Ovary (tissue), 9 donors: ENCODE data around the gene THADA. TPM values are rescaled to one million over a fixed set of nuclear protein-coding genes. Genes with fewer than 3 reads are reported as not detected.

Source experiments
- DNase-seq, 5 donors: peaks; one replicate each; pipeline ENCODE4 v3.0.0-alpha.2; 2019 to 2020
- H3K27ac ChIP-seq, 2 donors: fragments of 200-600 bp; one replicate each; pipeline versions ENCODE4 v1.5.1 to v1.8.0; 2019 to 2022
- H3K27me3 ChIP-seq: fragments of 200-600 bp; one replicate; pipeline ENCODE4 v1.8.0; 2022
- H3K36me3 ChIP-seq: fragments of 200-600 bp; sonication (generic); one replicate; pipeline ENCODE4 v1.5.1; 2019
- H3K4me1 ChIP-seq: one replicate; pipeline ENCODE4 v1.8.1; 2013; ENCODE audit warnings: mild to moderate bottlenecking, moderate library complexity; ENCODE audit not compliant: insufficient read depth
- H3K4me3 ChIP-seq: fragments of 200-600 bp; sonication (generic); one replicate; pipeline ENCODE4 v1.5.1; 2017
- H3K9me3 ChIP-seq, 2 donors: fragments of 200-600 bp in 1 of 2; sonication (generic) in 1 of 2; one replicate each; pipeline versions ENCODE4 v1.5.1 to v1.8.1; 2013 to 2019; ENCODE audit warnings: mild to moderate bottlenecking in 1 of 2, moderate library complexity in 1 of 2
- EP300 ChIP-seq: sonication (generic); formaldehyde crosslinking; IDR thresholded peaks from one replicate; pipeline ENCODE4 v1.6.1; 2017; ENCODE audit warnings: antibody characterized with exemption
- POLR2A ChIP-seq: fragments of 450-650 bp; IDR thresholded peaks from one replicate; pipeline ENCODE4 v1.6.1; 2017; ENCODE audit warnings: antibody characterized with exemption, mild to moderate bottlenecking, moderate library complexity
- WGBS, 3 donors: extraction: QIAGEN DNeasy Blood & Tissue Kit in 1 of 3; methylation state at CpG; one replicate each; pipeline versions ENCODE4 v1.1.5 to v1.1.7; 2013 to 2017; 5-methylcytosine and 5-hydroxymethylcytosine counted together
- intact Hi-C, 4 donors: fragments of 100-400 bp; cut with DNase I; formaldehyde crosslinking; loops; one replicate each; pipeline versions ENCODE4 v1.11.0 to v1.15.1; 2022 to 2023
- polyA plus RNA-seq, 2 donors: library from polyadenylated mRNA; stranded (reverse); fragments of 200-250 nt in 1 of 2; fragments of 350-450 nt in 1 of 2; fragmentation: Illumina TruSeq in 1 of 2; extraction: RNeasy Lipid Tissue Mini Kit (QIAGEN cat#74804) in 1 of 2; gene quantifications; one replicate each; pipeline ENCODE4 v1.2.3, GENCODE V29; 2013 to 2014
- total RNA-seq, 7 donors: library from RNA; depleted of rRNA in 2 of 7; stranded (reverse); fragments of >200 nt in 2 of 7; fragmentation: NEBNext Ultra II Directional in 3 of 7; extraction: Animal tissue kit (Norgen Biotek cat#: 25700) in 3 of 7; gene quantifications; one replicate each; pipeline versions ENCODE4 v1.1.0 to v1.2.4, GENCODE V29; 2016 to 2023
- TF ChIP-seq, protein P1 (sequence below), 3 donors: fragments of 450-650 bp in 2 of 3; fragments of 200-600 bp in 1 of 3; IDR thresholded peaks; one replicate each; pipeline versions ENCODE4 v1.5.1 to v1.8.0; 2016 to 2022; ENCODE audit warnings: antibody characterized with exemption in 3 of 3, mild to moderate bottlenecking in 1 of 3
- donor health status: DM: no; HTN: no; CAD: no; lungs with moderate emphysema.
- donor health status: DM: no; HTN: no; CAD: no.
- donor health status: Bipolar disorder and iron deficiency.
- donor health status: DM: yes; HTN: yes; CAD: no.
- donor health status: DM: no; HTN: no; CAD: no.
- donor health status: DM: yes; HTN: yes; CAD: no.

THADA gene
- total and polyA plus RNA-seq, 9 donors = 14.0 to 46.8 (median 28.6) TPM

DNA sequence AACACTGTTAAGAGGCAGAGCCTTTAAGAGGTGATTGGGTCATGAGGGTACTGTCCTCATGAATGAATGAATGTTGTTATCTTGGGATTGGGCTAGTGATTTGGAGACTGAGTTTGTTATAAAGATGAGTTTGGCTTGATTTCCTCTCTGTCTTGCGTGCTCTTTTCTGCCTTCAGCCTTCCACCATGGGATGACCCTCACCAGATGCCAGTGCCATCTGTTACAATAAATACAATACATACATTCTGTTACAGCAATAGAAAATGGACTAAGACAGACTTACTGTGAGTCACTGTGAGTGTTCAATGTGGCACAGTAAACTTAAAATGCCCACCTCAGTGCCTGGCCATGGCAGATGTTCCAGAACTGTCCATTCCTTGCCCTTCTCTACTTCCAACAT is 274.4 kb downstream of the THADA start:
- intact Hi-C loops = loop anchor here in 1 of 4 donors (10.0 kb wide), 1 partner anchor 143 kb away; no protein-coding TSS in a partner anchor
- Histone ChIP-seq H3K9me3 (no peaks in the 10 kb centered on the region), H3K27ac (no peak overlapping the region), H3K36me3 (no peaks in the 10 kb centered on the region), H3K4me3 (no peak overlapping the region), H3K27me3 (no peaks in the 10 kb centered on the region), H3K4me1 (peaks cover 11% of the 10 kb centered on the region)
- WGBS, 3 donors = 96 to 98% (median 98%) methylated on average over 1 of the region's 1 CpG
- TF ChIP-seq EP300 (no peak), POLR2A (no peak)
- TF ChIP-seq, protein P1, sequence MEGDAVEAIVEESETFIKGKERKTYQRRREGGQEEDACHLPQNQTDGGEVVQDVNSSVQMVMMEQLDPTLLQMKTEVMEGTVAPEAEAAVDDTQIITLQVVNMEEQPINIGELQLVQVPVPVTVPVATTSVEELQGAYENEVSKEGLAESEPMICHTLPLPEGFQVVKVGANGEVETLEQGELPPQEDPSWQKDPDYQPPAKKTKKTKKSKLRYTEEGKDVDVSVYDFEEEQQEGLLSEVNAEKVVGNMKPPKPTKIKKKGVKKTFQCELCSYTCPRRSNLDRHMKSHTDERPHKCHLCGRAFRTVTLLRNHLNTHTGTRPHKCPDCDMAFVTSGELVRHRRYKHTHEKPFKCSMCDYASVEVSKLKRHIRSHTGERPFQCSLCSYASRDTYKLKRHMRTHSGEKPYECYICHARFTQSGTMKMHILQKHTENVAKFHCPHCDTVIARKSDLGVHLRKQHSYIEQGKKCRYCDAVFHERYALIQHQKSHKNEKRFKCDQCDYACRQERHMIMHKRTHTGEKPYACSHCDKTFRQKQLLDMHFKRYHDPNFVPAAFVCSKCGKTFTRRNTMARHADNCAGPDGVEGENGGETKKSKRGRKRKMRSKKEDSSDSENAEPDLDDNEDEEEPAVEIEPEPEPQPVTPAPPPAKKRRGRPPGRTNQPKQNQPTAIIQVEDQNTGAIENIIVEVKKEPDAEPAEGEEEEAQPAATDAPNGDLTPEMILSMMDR (IDR thresholded peaks at IDR 0.05) = no peak
- DNase-seq = no peak

GRCh38 chr2:43319541-43319940 is 276.3 kb downstream of the THADA start:
- Histone ChIP-seq H3K36me3 (no peaks in the 10 kb centered on the region), H3K9me3 (no peaks in the 10 kb centered on the region), H3K4me1 (peaks cover 8% of the 10 kb centered on the region), H3K4me3 (no peak overlapping the region), H3K27me3 (no peaks in the 10 kb centered on the region), H3K27ac (no peak overlapping the region)
- WGBS, 3 donors = 74 to 78% (median 76%) methylated on average over 2 of the region's 2 CpGs
- TF ChIP-seq POLR2A = no peak
- no peak for DNase-seq
- intact Hi-C loops = no loop called here

- DNase-seq = no peak
- TF ChIP-seq POLR2A (no peak), EP300 (no peak)
- TF ChIP-seq, protein P1 (IDR thresholded peaks at IDR 0.05) = no peak
- H3K36me3 ChIP-seq = no peaks in the 10 kb centered on the region
Measured at GRCh38 chr2:43318791-43319190, 277.0 kb downstream of the THADA start.

GRCh38 chr2:43317680-43318079 is 278.2 kb downstream of the THADA start:
- H3K4me1 ChIP-seq = peaks cover 1% of the 10 kb centered on the region
- H3K4me3 ChIP-seq = no peak overlapping the region
- intact Hi-C loops = no loop called here
- H3K27me3 ChIP-seq = no peaks in the 10 kb centered on the region
- TF ChIP-seq EP300 (no peak), POLR2A (no peak)
- TF ChIP-seq, protein P1 (IDR thresholded peaks at IDR 0.05) = no peak
- 81 to 98% (median 95%) methylated on average over 3 of the region's 3 CpGs for whole genome bisulfite sequencing, 3 donors
- no peak overlapping the region for H3K27ac ChIP-seq
- DNase-seq = no peak
- H3K36me3 ChIP-seq = no peaks in the 10 kb centered on the region
- no peaks in the 10 kb centered on the region for H3K9me3 ChIP-seq

More at GRCh38 chr2:43318791-43319190, 277.0 kb downstream of the THADA start:
- intact Hi-C loops = no loop called here
- Histone ChIP-seq H3K4me3 (no peak overlapping the region), H3K27ac (no peak overlapping the region), H3K27me3 (no peaks in the 10 kb centered on the region), H3K9me3 (no peaks in the 10 kb centered on the region), H3K4me1 (peaks cover 1% of the 10 kb centered on the region)

DNA sequence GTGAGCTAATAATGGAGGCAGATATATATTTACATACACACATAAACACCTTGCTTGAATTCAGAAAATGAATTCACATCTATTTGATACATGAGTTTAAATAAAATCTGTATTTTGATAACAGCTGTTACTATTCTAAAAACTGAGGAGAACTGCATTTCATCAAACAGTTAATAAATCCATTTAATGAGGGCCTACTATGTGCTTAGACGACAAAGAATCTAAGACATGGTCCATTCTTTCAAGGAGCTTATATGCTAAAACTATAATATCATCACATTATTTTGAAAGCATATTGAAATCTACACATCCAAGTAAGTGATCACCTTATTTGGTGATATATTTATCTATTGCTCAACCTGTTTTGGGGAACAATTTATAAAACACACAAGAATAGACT is 278.6 kb downstream of the THADA start:
- H3K27ac ChIP-seq = no peak overlapping the region
- H3K9me3 ChIP-seq = no peaks in the 10 kb centered on the region
- 83 to 89% (median 87%) methylated on average over 1 of the region's 1 CpG for WGBS, 3 donors
- intact Hi-C loops = no loop called here
- peaks cover 2% of the 10 kb centered on the region for H3K4me1 ChIP-seq
- TF ChIP-seq POLR2A (no peak), EP300 (no peak)
- TF ChIP-seq, protein P1 (IDR thresholded peaks at IDR 0.05) = no peak
- H3K27me3 ChIP-seq = no peaks in the 10 kb centered on the region
- H3K4me3 ChIP-seq = no peak overlapping the region
- no peak for DNase-seq
- no peaks in the 10 kb centered on the region for H3K36me3 ChIP-seq
